Aortic smooth muscle cell (primary cell): ENCODE measurements around the gene DCUN1D5. TPM values are rescaled to one million over a fixed set of nuclear protein-coding genes. Genes with fewer than 3 reads are reported as not detected.

Source experiments
- total RNA-seq: library from RNA; depleted of rRNA; stranded (reverse); fragments of >200 nt; gene quantifications from 2 replicates; pipeline ENCODE4 v1.2.3, GENCODE V29; 2014

The DCUN1D5 gene
- total RNA-seq = 35.1 and 43.6 TPM in 2 replicates

DNA sequence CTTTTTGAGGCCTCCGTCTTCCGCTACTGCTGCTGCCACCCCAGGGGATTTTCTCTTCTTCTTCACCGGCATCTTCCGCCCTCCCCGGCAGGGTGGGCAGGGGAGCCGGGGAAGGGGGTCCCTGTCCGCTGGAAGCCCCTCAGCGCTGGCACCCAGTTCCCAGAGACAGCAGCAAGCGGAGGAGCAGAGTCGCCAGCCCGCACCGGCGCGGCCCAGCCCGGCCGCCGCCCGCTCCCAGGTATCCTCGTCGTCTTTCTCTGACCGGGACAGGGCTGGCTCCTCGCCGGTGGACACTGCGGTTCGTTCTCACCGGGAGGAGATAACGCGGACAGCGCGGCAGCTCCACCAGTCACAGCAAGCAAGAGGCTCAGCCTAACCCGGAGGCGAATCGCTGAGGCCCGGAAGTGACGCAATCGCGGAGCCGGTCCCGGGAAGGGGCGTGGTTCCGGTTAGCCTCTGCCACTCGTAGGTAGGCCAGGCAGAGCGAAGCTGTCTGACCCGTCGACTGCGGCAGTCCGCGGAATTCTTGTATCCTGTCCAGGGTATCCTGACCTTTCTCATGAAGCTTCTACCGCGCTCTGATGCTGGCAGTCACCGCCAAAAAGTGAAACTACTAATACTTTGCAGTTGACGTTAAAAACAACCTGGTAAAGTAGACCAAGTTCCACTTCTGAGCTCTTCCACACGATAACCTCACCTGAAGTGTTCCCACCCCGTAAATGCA lies at the start of gene DCUN1D5:
TSS of gene DCUN1D5 (minus strand) at position 360 of the 724 bp plus-strand sequence. CDS start at position 72, 288 bp downstream.

DNA sequence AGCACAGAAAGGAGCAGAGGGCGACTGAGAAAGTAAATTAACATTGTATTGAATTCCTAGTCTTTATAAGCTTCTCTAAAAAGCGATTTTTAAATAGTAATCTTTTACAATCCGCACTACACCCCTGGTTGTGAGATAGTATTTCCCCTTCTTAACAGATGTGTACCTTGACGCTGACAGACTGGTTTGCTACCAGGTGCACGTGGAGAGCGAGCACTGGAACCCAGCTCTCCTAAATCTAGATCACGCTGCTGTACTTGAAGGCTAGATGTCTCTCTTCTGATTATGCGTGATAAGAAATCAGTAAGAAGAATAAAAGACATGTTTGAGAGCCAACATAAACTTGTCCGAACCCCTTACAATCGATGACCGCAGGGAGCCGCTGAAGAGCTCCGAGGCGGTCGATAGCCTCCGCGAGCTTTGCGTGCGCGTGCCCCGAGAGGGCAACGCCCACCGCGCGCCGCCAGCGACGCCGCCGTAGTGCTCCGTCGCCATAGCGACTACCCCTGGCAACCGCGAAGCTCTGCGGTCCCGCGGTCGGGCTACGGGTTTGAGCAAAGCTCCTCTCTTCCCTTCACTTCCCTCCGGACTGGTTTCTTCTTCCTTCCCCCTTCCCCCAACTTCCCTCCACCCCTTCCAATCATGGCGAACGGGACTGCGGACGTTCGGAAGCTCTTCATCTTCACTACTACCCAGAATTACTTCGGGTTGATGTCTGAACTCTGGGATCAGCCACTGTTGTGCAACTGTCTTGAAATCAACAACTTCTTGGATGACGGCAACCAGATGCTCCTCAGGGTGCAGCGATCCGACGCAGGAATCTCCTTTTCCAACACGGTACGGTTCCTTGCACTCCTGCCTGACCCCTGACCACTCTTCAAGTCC lies 17.2 kb upstream of the DCUN1D5 start, which contains the start of gene DYNC2H1:
TSS of gene DYNC2H1 (plus strand) at position 494 of the 885 bp plus-strand sequence. CDS start at position 643, 149 bp downstream.

Other genes starting within 250 kb of the DCUN1D5 start
- under 0.01 and 0.06 TPM in 2 replicates for gene MMP3, start 248.6 kb downstream of the DCUN1D5 start, total RNA-seq
- gene MMP12, start 217.2 kb downstream of the DCUN1D5 start, total RNA-seq = not detected in 2 replicates
- gene MMP13, start 136.4 kb downstream of the DCUN1D5 start, total RNA-seq = not detected in 2 replicates
- gene DYNC2H1, start 17.3 kb upstream of the DCUN1D5 start, total RNA-seq = 46.6 and 56.0 TPM in 2 replicates